Motor neuron (in vitro differentiated cells): ENCODE results near the gene RSU1. TPM values are rescaled to one million over a fixed set of nuclear protein-coding genes. Genes with fewer than 3 reads are reported as not detected.

ENCODE experiments used
- ATAC-seq, 8 experiments: fragments of 200-7000 bp; cut with Tn5 transposase; replicated peaks in 6 of 8; 2 replicates each; pipeline ENCODE4 v1.8.0; 2021; ENCODE audit warnings: mild to moderate bottlenecking in 8 of 8, moderate library complexity in 8 of 8
- H3K27ac ChIP-seq, 2 donors: fragments of 250-450 bp; sonication (Bioruptor Pico); 2 replicates each; pipeline ENCODE4 v1.9.0; 2021; ENCODE audit warnings: antibody characterized with exemption in 2 of 2, mild to moderate bottlenecking in 2 of 2, moderate library complexity in 1 of 2
- H3K4me1 ChIP-seq, 2 donors: fragments of 250-450 bp; sonication (Bioruptor Pico); replicated peaks in 1 of 2; 2 replicates each; pipeline ENCODE4 v1.6.1; 2021; ENCODE audit warnings: antibody characterized with exemption in 2 of 2, mild to moderate bottlenecking in 2 of 2, moderate library complexity in 1 of 2
- H3K4me3 ChIP-seq, 5 donors: fragments of 250-450 bp; sonication (Bioruptor Pico); 2 replicates each; pipeline ENCODE4 v1.9.0; 2021; ENCODE audit warnings: antibody characterized with exemption in 5 of 5, mild to moderate bottlenecking in 5 of 5, moderate library complexity in 4 of 5
- WGBS, 10 experiments: fragments of 450-650 bp; shearing (Covaris generic); methylation state at CpG; one replicate each; pipeline ENCODE4 v1.0.0; 2022; 5-methylcytosine and 5-hydroxymethylcytosine counted together
- in situ Hi-C, 9 experiments: fragments of 400-800 bp; cut with MboI; loops; one replicate each; pipeline ENCODE4 v1.15.0; 2021; ENCODE audit warnings: low sequenced_read_pairs in 9 of 9, low pct_unique_long_range_greater_than_20kb in 2 of 9; ENCODE audit not compliant: unreplicated experiment in 9 of 9
- total RNA-seq, 8 experiments: library from RNA; unstranded; fragments of 300-600 nt; gene quantifications; 2 replicates each; pipeline versions ENCODE4 v1.2.3 to v1.2.4, GENCODE V29; 2022

Gene RSU1
- total RNA-seq, 8 experiments from 2014 or later: 20.9 to 55.9 (median 35.0) TPM

- in situ Hi-C loops: no loop called here
- Histone ChIP-seq H3K27ac (no peak overlapping the region), H3K4me3 (no peak overlapping the region), H3K4me1 (peaks cover 13 to 18% of the 10 kb centered on the region in 2 donors)
- 87 to 89% (median 89%) methylated on average over 5 to 10 of the region's 11 CpGs; no CpG with 5 or more reads in 7 of the 10 experiments for WGBS, 10 experiments
- ATAC-seq: peak in 3 of 8 experiments; percentile 50 to 75 (median 58)
Observed at GRCh38 chr10:16597656-16598055, 219.6 kb downstream of the RSU1 start.

- in situ Hi-C loops: no loop called here
- no peak overlapping the region for H3K4me3 ChIP-seq
- H3K27ac ChIP-seq: no peak overlapping the region
- peaks cover 4 to 9% of the 10 kb centered on the region in 2 donors for H3K4me1 ChIP-seq
- ATAC-seq: peak in 1 of 8 experiments; percentile 57
- 47 to 100% (median 88%) methylated on average over 1 to 11 of the region's 11 CpGs for WGBS, 10 experiments
Observed at GRCh38 chr10:16592378-16592777, 224.8 kb downstream of the RSU1 start.

- Histone ChIP-seq H3K4me3 (no peak overlapping the region), H3K27ac (no peak overlapping the region), H3K4me1 (no peaks in the 10 kb centered on the region)
- ATAC-seq: no peak
- in situ Hi-C loops: no loop called here
- 78 to 100% (median 87%) methylated on average over 1 to 6 of the region's 7 CpGs; no CpG with 5 or more reads in 1 of the 10 experiments for WGBS, 10 experiments
Observed at GRCh38 chr10:16586358-16587138, 230.7 kb downstream of the RSU1 start.

- in situ Hi-C loops: no loop called here
- Histone ChIP-seq H3K27ac (no peak overlapping the region), H3K4me1 (no peaks in the 10 kb centered on the region), H3K4me3 (no peak overlapping the region)
- ATAC-seq: no peak
- WGBS, 10 experiments: 65 to 95% (median 88%) methylated on average over 2 to 5 of the region's 6 CpGs; no CpG with 5 or more reads in 3 of the 10 experiments
Observed at GRCh38 chr10:16585103-16585502, 232.1 kb downstream of the RSU1 start.

GRCh38 chr10:16583382-16583781, 233.8 kb downstream of the RSU1 start:
- Histone ChIP-seq H3K27ac (no peak overlapping the region), H3K4me1 (no peaks in the 10 kb centered on the region), H3K4me3 (no peak overlapping the region)
- 5 to 89% (median 68%) methylated on average over 1 to 9 of the region's 10 CpGs; no CpG with 5 or more reads in 4 of the 10 experiments for whole genome bisulfite sequencing, 10 experiments
- ATAC-seq: no peak
- in situ Hi-C loops: no loop called here

- in situ Hi-C loops: no loop called here
- 17 to 100% (median 88%) methylated on average over 1 to 3 of the region's 3 CpGs for WGBS, 10 experiments
- Histone ChIP-seq H3K4me1 (no peaks in the 10 kb centered on the region), H3K27ac (no peak overlapping the region), H3K4me3 (no peak overlapping the region)
- no peak for ATAC-seq
Observed at GRCh38 chr10:16581202-16581601, 236.0 kb downstream of the RSU1 start.

- no peak for ATAC-seq
- no peak overlapping the region for H3K27ac ChIP-seq
- H3K4me3 ChIP-seq: no peak overlapping the region
- H3K4me1 ChIP-seq: no peaks in the 10 kb centered on the region
- WGBS, 10 experiments: 0 to 83% (median 66%) methylated on average over 1 to 4 of the region's 4 CpGs; no CpG with 5 or more reads in 2 of the 10 experiments
- in situ Hi-C loops: no loop called here
Observed at GRCh38 chr10:16570731-16571130, 246.5 kb downstream of the RSU1 start.

- Histone ChIP-seq H3K4me1 (no peaks in the 10 kb centered on the region), H3K27ac (no peak overlapping the region), H3K4me3 (no peak overlapping the region)
- ATAC-seq: no peak
- WGBS, 10 experiments: 27 to 93% (median 48%) methylated on average over 1 to 4 of the region's 7 CpGs; no CpG with 5 or more reads in 1 of the 10 experiments
- in situ Hi-C loops: no loop called here
Observed at GRCh38 chr10:16566202-16566805, 250.9 kb downstream of the RSU1 start.

GRCh38 chr10:16565604-16566003, 251.6 kb downstream of the RSU1 start:
- H3K27ac ChIP-seq: no peak overlapping the region
- 13 to 100% (median 83%) methylated on average over 1 to 3 of the region's 3 CpGs for WGBS, 10 experiments
- ATAC-seq: no peak
- H3K4me1 ChIP-seq: no peaks in the 10 kb centered on the region
- no peak overlapping the region for H3K4me3 ChIP-seq
- in situ Hi-C loops: no loop called here

- Histone ChIP-seq H3K27ac (no peak overlapping the region), H3K4me3 (no peak overlapping the region), H3K4me1 (no peaks in the 10 kb centered on the region)
- in situ Hi-C loops: no loop called here
- 50 to 92% (median 83%) methylated on average over 1 to 6 of the region's 6 CpGs for WGBS, 10 experiments
- no peak for ATAC-seq
Observed at GRCh38 chr10:16562891-16563290, 254.3 kb downstream of the RSU1 start.

- in situ Hi-C loops: no loop called here
- no peak for ATAC-seq
- H3K4me3 ChIP-seq: no peak overlapping the region
- WGBS, 10 experiments: 0 to 100% (median 54%) methylated on average over 1 to 3 of the region's 5 CpGs; no CpG with 5 or more reads in 4 of the 10 experiments
- H3K27ac ChIP-seq: no peak overlapping the region
- no peaks in the 10 kb centered on the region for H3K4me1 ChIP-seq
Observed at GRCh38 chr10:16559236-16559773, 257.9 kb downstream of the RSU1 start.

GRCh38 chr10:16547973-16548372, 269.3 kb downstream of the RSU1 start:
- Histone ChIP-seq H3K4me3 (no peak overlapping the region), H3K4me1 (no peaks in the 10 kb centered on the region), H3K27ac (no peak overlapping the region)
- no peak for ATAC-seq
- in situ Hi-C loops: loop anchor here in 2 of 9 experiments (25.0 kb wide), 1 partner anchor 661 kb away; no protein-coding TSS in a partner anchor
- WGBS, 10 experiments: 0 to 100% (median 61%) methylated on average over 1 to 4 of the region's 4 CpGs; no CpG with 5 or more reads in 3 of the 10 experiments

- WGBS, 10 experiments: 0 to 64% (median 31%) methylated on average over 2 to 7 of the region's 7 CpGs
- ATAC-seq: peak in 4 of 8 experiments; percentile 35 to 66 (median 52)
- H3K27ac ChIP-seq: no peak overlapping the region
- no peak overlapping the region for H3K4me3 ChIP-seq
- H3K4me1 ChIP-seq: no peaks in the 10 kb centered on the region
- in situ Hi-C loops: loop anchor here in 2 of 9 experiments (25.0 kb wide), 1 partner anchor 658 kb away; no protein-coding TSS in a partner anchor
Observed at GRCh38 chr10:16545116-16545736, 272.0 kb downstream of the RSU1 start.
